DND-41 (cell line): ENCODE data around the gene MIOS.

Experiments
- ATAC-seq: fragments of 200-7000 bp; cut with Tn5 transposase; 3 replicates; pipeline ENCODE4 v1.9.1; 2021; ENCODE audit warnings: low read depth; ENCODE audit not compliant: insufficient read depth
- DNase-seq: peaks from one replicate; pipeline ENCODE4 v3.0.0-alpha.2; 2020
- H2AFZ ChIP-seq: 2 replicates; pipeline ENCODE4 v1.6.0; 2012; ENCODE audit warnings: low read depth, low read length
- H3K27ac ChIP-seq: 2 replicates; pipeline ENCODE4 v1.5.1; 2012; ENCODE audit warnings: low read length, inconsistent platforms
- H3K27me3 ChIP-seq: fragments of 200-600 bp; sonication (generic); 2 replicates; pipeline ENCODE4 v1.6.0; 2012; ENCODE audit warnings: low read length, mild to moderate bottlenecking, inconsistent platforms; ENCODE audit not compliant: insufficient read depth, poor library complexity
- H3K36me3 ChIP-seq: 2 replicates; pipeline ENCODE4 v1.5.1; 2012; ENCODE audit warnings: low read length, inconsistent platforms; ENCODE audit not compliant: insufficient read depth
- H3K4me1 ChIP-seq: 2 replicates; pipeline ENCODE4 v1.5.1; 2012; ENCODE audit warnings: mild to moderate bottlenecking, low read length; ENCODE audit not compliant: insufficient read depth
- H3K4me2 ChIP-seq: 2 replicates; pipeline ENCODE4 v1.6.0; 2012; ENCODE audit warnings: mild to moderate bottlenecking, moderate library complexity, low read length, inconsistent platforms; ENCODE audit not compliant: insufficient read depth
- H3K4me3 ChIP-seq, 2 experiments: fragments of 200-600 bp in 1 of 2; shearing (Covaris generic) in 1 of 2; 2 replicates each; pipeline ENCODE4 v1.5.1; 2012 to 2016; ENCODE audit warnings: inconsistent platforms in 2 of 2, low read length in 2 of 2, mild to moderate bottlenecking in 2 of 2, low read depth in 1 of 2, moderate library complexity in 1 of 2
- H3K79me2 ChIP-seq: 2 replicates; pipeline ENCODE4 v1.6.0; 2012; ENCODE audit warnings: low read length, inconsistent platforms; ENCODE audit not compliant: insufficient read depth
- H3K9ac ChIP-seq: 2 replicates; pipeline ENCODE4 v1.6.0; 2012; ENCODE audit warnings: low read depth, mild to moderate bottlenecking, inconsistent platforms, low read length, moderate library complexity
- H3K9me3 ChIP-seq: 2 replicates; pipeline ENCODE4 v1.5.1; 2012; ENCODE audit warnings: low read length, moderate library complexity, mild to moderate bottlenecking, inconsistent platforms; ENCODE audit not compliant: insufficient read depth, severe bottlenecking
- H4K20me1 ChIP-seq: 2 replicates; pipeline ENCODE4 v1.6.0; 2012; ENCODE audit warnings: low read length; ENCODE audit not compliant: insufficient read depth
- CTCF ChIP-seq: IDR thresholded peaks from 2 replicates; pipeline ENCODE4 v1.5.1; 2012; ENCODE audit warnings: borderline replicate concordance, low read length, moderate library complexity, mild to moderate bottlenecking; ENCODE audit not compliant: poor library complexity, severe bottlenecking; ENCODE audit errors: extremely low read depth
- EZH2 ChIP-seq: IDR thresholded peaks from 3 replicates; pipeline ENCODE4 v1.6.1; 2012; ENCODE audit warnings: borderline replicate concordance, low read depth, mild to moderate bottlenecking, moderate library complexity, low read length, inconsistent platforms; ENCODE audit not compliant: severe bottlenecking

The MIOS gene

GRCh38 chr7:7579638-7580037, 13.0 kb downstream of the MIOS start:
- Histone ChIP-seq H3K4me1 (0 out of 2 replicates have a peak, but pooled peaks cover under 1% of the 10 kb centered on the region), H4K20me1 (no peaks in the 10 kb centered on the region), H3K9ac (no peak overlapping the region), H3K9me3 (no peaks in the 10 kb centered on the region), H3K36me3 (no peaks in the 10 kb centered on the region), H3K4me2 (no peak overlapping the region), H2AFZ (no peak overlapping the region), H3K4me3 (no peak overlapping the region), H3K79me2 (0 out of 2 replicates have a peak, but pooled peaks cover 2% of the 10 kb centered on the region), H3K27me3 (no peaks in the 10 kb centered on the region), H3K27ac (no peak overlapping the region)
- TF ChIP-seq CTCF (no peak), EZH2 (no peak)
- no peak for ATAC-seq
- DNase-seq = no peak

GRCh38 chr7:7581531-7582179, 15.0 kb downstream of the MIOS start:
- Histone ChIP-seq H3K27ac (no peak overlapping the region), H4K20me1 (no peaks in the 10 kb centered on the region), H3K4me2 (no peak overlapping the region), H3K4me1 (0 out of 2 replicates have a peak, but pooled peaks cover 2% of the 10 kb centered on the region), H3K79me2 (0 out of 2 replicates have a peak, but pooled peaks cover 2% of the 10 kb centered on the region), H3K4me3 (no peak overlapping the region), H2AFZ (no peak overlapping the region), H3K27me3 (no peaks in the 10 kb centered on the region), H3K9ac (no peak overlapping the region), H3K36me3 (0 out of 2 replicates have a peak, but pooled peaks cover 3% of the 10 kb centered on the region), H3K9me3 (no peaks in the 10 kb centered on the region)
- TF ChIP-seq CTCF = no peak
- no peak for TF ChIP-seq EZH2
- ATAC-seq (no peak), DNase-seq (no peak)

GRCh38 chr7:7582596-7582995, 15.9 kb downstream of the MIOS start:
- 0 out of 2 replicates have a peak, but pooled peaks cover 3% of the 10 kb centered on the region for H3K36me3 ChIP-seq
- H3K4me1 ChIP-seq = 0 out of 2 replicates have a peak, but pooled peaks cover 2% of the 10 kb centered on the region
- no peaks in the 10 kb centered on the region for H4K20me1 ChIP-seq
- DNase-seq (no peak), ATAC-seq (no peak)
- no peaks in the 10 kb centered on the region for H3K9me3 ChIP-seq
- H3K4me3 ChIP-seq = no peak overlapping the region
- 0 out of 2 replicates have a peak, but pooled peaks cover 2% of the 10 kb centered on the region for H3K79me2 ChIP-seq
- TF ChIP-seq CTCF (no peak), EZH2 (no peak)
- H2AFZ ChIP-seq = no peak overlapping the region
- no peak overlapping the region for H3K27ac ChIP-seq
- no peak overlapping the region for H3K9ac ChIP-seq
- H3K4me2 ChIP-seq = no peak overlapping the region
- H3K27me3 ChIP-seq = no peaks in the 10 kb centered on the region
